ENCODE measurements around the gene MED1.

MED1 gene

GRCh38 chr17:39364236-39365025, 86.6 kb downstream of the MED1 start:
- no peak for DNase-seq (ENCODE audit: low read depth in 2 of 2)

- no peak for DNase-seq (ENCODE audit: low read depth in 2 of 2)
These were observed 90.0 kb downstream of the MED1 start for GRCh38 chr17:39361064-39361463.

- no peak for DNase-seq (ENCODE audit: low read depth in 2 of 2)
These were observed 90.5 kb downstream of the MED1 start for GRCh38 chr17:39360537-39360936.

GRCh38 chr17:39359994-39360393, 91.1 kb downstream of the MED1 start:
- DNase-seq (ENCODE audit: low read depth in 2 of 2) = no peak

- no peak for DNase-seq (ENCODE audit: low read depth in 2 of 2)
These were observed 93.1 kb downstream of the MED1 start for GRCh38 chr17:39357986-39358385.

GRCh38 chr17:39357488-39357887, 93.6 kb downstream of the MED1 start:
- no peak for DNase-seq (ENCODE audit: low read depth in 2 of 2)

Data from stimulated activated CD8-positive, alpha-beta memory T cell treated with anti-CD3 and anti-CD28 coated beads, Interleukin-15, amount 100 ng/mL, for 48 hours (primary cell).